ENCODE results near the gene EIF2AK3. TPM values are rescaled to one million over a fixed set of nuclear protein-coding genes. Genes with fewer than 3 reads are reported as not detected.
"Not testable (repeated sequence)": the region's sequence is repeated elsewhere in the genome, so short reads cannot be mapped to it uniquely, and the experiment has no call there.

Gene EIF2AK3
- total RNA-seq, 1 donor from 2014 or later = 23.4 TPM

DNA sequence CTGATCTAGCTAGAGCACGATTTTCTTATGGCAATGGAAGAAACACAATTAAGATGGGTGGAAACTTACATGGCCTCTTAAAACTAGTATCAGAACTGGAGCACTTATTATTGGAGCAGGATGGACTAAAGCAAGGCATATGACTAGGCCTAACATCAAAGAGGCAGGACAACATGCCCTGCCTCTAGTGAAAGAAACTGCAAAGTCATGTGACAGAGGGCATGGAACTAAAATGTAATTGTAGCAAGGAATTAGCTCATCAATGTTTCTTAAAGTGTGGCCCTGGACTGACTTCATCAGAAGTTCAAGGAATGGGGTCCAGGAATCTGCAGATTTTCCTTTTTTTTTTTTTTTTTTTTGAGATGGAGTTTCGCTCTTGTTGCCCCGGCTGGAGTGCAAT lies 5.3 kb upstream of the EIF2AK3 start:
- H3K9me3 ChIP-seq = no peaks in the 10 kb centered on the region
- H3K27me3 ChIP-seq = no peaks in the 10 kb centered on the region
- peaks cover 8% of the 10 kb centered on the region for H3K4me1 ChIP-seq
- H3K4me3 ChIP-seq = no peak overlapping the region
- H3K36me3 ChIP-seq = no peaks in the 10 kb centered on the region
- TF ChIP-seq, protein P1, sequence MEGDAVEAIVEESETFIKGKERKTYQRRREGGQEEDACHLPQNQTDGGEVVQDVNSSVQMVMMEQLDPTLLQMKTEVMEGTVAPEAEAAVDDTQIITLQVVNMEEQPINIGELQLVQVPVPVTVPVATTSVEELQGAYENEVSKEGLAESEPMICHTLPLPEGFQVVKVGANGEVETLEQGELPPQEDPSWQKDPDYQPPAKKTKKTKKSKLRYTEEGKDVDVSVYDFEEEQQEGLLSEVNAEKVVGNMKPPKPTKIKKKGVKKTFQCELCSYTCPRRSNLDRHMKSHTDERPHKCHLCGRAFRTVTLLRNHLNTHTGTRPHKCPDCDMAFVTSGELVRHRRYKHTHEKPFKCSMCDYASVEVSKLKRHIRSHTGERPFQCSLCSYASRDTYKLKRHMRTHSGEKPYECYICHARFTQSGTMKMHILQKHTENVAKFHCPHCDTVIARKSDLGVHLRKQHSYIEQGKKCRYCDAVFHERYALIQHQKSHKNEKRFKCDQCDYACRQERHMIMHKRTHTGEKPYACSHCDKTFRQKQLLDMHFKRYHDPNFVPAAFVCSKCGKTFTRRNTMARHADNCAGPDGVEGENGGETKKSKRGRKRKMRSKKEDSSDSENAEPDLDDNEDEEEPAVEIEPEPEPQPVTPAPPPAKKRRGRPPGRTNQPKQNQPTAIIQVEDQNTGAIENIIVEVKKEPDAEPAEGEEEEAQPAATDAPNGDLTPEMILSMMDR (IDR thresholded peaks at IDR 0.05) = no peak
- DNase-seq = no peak
- no peak for ATAC-seq
- H3K27ac ChIP-seq = no peak overlapping the region
- intact Hi-C loops (cut with DNase I) = no loop called here

DNA sequence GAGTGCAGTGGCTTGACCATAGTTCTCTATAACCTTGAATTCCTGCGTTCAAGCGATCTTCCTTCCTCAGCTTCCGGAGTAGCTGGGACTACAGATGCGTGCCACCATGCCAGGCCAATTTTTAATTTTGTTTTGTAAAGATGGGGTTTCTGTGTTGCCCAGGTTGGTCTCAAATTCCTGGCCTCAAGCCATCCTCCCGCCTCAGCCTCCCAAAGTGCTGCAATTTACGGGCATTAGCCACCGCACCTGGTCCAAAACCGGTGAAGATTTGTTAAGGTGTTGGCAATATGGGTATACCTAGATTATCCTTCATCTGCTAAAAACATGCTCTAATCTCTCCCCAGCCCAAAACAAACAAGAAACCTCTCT lies 1.3 kb upstream of the EIF2AK3 start:
- intact Hi-C loops (cut with DNase I) = no loop called here
- Histone ChIP-seq H3K9me3 (no peaks in the 10 kb centered on the region), H3K27ac (peak overlapping the region; percentile 100), H3K4me3 (peak overlapping the region; percentile 70), H3K27me3 (no peaks in the 10 kb centered on the region), H3K36me3 (no peaks in the 10 kb centered on the region), H3K4me1 (peaks cover 31% of the 10 kb centered on the region)
- DNase-seq (no peak), ATAC-seq (no peak)
- TF ChIP-seq, protein P1 (IDR thresholded peaks at IDR 0.05) = no peak

DNA sequence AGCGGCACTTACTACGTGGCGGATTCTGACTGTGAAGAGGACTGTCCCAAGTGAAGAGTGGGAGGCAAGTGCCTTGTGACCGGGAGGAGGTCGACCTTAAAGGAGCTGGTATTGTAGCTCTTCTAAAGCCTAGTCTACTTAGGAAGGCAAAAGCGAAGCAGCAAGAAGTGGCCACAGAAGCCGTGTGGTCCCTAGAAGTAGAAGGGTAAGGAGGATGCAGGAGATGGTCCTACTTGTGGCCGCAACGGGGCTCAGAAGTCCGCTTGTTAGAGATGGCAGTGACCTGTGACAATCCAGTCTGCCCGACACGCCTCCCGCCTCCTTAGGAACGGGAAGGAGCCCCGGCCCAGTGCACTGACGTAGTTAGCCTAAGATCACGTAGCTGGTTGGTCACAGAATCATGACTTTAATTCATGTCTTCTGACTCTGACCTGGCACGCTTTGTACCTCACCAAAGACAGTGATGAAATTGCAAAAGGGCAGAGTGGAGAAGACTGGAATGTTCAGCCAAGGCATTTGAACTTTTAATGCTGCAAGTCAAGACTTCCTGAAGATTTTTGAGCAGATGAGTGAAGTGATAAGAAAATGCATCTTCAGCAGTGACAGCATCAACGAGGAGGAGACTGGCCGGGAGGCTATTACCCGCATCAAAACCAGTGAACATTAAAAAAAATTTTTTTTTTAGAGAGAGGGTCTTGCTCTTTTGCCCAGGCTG lies 749 bp upstream of the EIF2AK3 start:
- peak; percentile 80 for ATAC-seq
- Histone ChIP-seq H3K36me3 (no peaks in the 10 kb centered on the region), H3K4me1 (peaks cover 34% of the 10 kb centered on the region), H3K27me3 (no peaks in the 10 kb centered on the region), H3K4me3 (peak overlapping the region; percentile 70), H3K9me3 (no peaks in the 10 kb centered on the region), H3K27ac (peak overlapping the region; percentile 100)
- TF ChIP-seq, protein P1 (IDR thresholded peaks at IDR 0.05) = no peak
- intact Hi-C loops (cut with DNase I) = no loop called here
- DNase-seq = peak; percentile 96

DNA sequence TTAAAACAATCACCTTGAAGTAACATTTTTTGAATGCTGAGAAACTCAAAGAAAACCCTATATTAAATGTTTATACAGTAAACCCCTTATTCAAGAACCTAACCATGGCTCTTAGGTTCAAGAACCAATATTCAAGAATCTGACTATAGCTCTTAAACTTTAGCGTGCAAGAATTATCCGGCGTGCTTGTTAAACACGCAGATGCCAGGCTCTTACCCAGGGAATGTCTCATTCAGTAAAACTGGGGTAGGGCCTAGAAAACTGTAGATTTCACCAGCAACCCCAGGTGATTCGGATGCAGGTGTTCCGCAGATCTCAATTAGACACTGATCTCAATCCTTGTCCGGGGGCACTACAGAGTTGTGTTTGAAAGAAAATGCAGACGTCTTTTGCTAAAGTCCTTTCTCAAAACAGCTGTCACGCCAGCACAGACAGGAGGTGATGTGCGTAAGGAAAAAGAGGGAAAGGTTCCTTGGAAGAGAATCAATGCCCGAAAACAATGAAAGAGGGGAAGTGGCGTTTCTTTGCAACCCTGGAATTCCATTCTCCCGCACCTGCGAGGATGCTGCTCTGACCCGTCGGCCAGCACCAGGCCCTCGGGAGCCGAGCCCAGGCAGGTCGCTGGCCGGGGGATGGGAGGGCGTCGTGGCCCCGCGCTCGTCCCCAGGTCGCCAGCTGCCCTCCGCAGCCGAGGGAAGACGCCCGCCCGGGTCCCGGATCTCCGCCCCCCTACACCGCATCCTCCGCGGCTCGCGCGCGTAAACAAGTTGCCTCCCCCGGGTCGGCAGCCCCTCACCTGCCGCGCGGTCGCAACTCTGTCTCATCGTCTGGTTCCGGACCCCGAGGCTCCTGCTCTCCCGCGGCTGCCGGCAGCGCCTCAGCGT lies 851 bp downstream of the EIF2AK3 start:
- TF ChIP-seq, protein P1 (IDR thresholded peaks at IDR 0.05) = no peak
- DNase-seq = peak; percentile 78
- no peaks in the 10 kb centered on the region for H3K36me3 ChIP-seq
- peak overlapping the region; percentile 95 for H3K4me3 ChIP-seq
- no peak for ATAC-seq
- no peaks in the 10 kb centered on the region for H3K9me3 ChIP-seq
- peak overlapping the region; percentile 96 for H3K27ac ChIP-seq
- H3K27me3 ChIP-seq = no peaks in the 10 kb centered on the region
- peaks cover 34% of the 10 kb centered on the region for H3K4me1 ChIP-seq
- intact Hi-C loops (cut with DNase I) = no loop called here

DNA sequence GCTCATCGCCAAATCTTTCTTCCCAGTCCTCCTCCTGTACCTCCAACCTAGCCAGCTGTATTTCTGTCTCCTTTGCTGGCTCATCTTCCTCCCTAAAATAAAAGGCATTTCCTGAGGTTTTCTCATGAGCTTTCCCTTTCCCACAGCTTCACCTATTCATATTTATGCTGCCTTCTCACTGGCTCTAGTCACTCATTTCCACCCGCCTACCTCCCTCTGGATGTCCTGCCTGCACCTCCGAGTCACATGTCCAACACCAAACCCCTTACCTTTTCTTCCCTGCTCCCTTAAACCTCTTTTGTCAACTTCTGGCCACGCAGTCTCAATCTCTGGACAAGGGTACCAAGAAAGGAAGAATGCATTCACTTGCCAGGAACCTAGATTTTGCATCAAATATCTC lies 2.8 kb downstream of the EIF2AK3 start:
- TF ChIP-seq, protein P1 (IDR thresholded peaks at IDR 0.05) = no peak
- H3K4me1 ChIP-seq = peaks cover 34% of the 10 kb centered on the region

DNA sequence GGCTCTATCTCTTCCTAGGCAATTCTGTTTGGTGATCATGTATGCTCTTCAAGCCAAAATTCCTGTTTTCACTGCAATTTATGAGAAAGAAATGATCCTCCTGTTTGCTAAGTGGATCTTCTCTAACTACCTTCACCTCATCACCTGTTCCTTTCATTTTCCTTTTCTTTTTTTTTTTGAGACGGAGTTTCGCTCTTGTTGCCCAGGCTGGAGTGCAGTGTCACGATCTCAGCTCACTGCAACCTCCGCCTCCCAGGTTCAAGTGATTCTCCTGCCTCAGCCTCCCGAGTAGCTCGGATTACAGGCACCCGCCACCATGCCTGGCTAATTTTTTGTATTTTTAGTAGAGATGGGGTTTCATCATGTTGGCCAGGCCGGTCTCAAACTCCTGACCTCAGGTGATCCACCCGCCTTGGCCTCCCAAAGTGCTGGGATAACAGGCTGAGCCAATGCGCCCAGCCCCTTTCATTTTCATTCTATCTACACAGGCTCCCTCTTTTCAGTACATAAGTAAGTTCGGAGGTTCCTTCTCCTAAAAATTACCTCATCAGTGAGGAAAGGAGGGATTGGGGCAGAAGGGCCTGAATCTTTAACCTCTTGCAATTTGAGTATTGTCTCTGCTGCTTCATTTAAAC lies 3.3 kb downstream of the EIF2AK3 start:
- DNase-seq; H3K4me3 ChIP-seq; H3K36me3 ChIP-seq; intact Hi-C loops (cut with DNase I); H3K27me3 ChIP-seq; H3K27ac ChIP-seq; H3K9me3 ChIP-seq; ATAC-seq: not testable (repeated sequence)
- H3K4me1 ChIP-seq = peaks cover 34% of the 10 kb centered on the region

More for the DNA sequence above, 2.8 kb downstream of the EIF2AK3 start:
- no peak overlapping the region for H3K4me3 ChIP-seq
- no peak for ATAC-seq
- no peaks in the 10 kb centered on the region for H3K9me3 ChIP-seq
- no peaks in the 10 kb centered on the region for H3K27me3 ChIP-seq
- H3K27ac ChIP-seq = no peak overlapping the region
- H3K36me3 ChIP-seq = no peaks in the 10 kb centered on the region
- no peak for DNase-seq
- intact Hi-C loops (cut with DNase I) = no loop called here

Measured in upper lobe of right lung (tissue), 1 donor.